Panc1 (cell line): ENCODE data around the gene FHIT. TPM values are rescaled to one million over a fixed set of nuclear protein-coding genes. Genes with fewer than 3 reads are reported as not detected.

Experiments
- ATAC-seq: fragments of 200-7000 bp; cut with Tn5 transposase; 2 replicates; pipeline ENCODE4 v1.9.1; 2020; ENCODE audit warnings: mild to moderate bottlenecking, moderate library complexity
- BruUV-seq: library from RNA; stranded (reverse); fragments of 400-500 nt; replicated peaks from 2 replicates; lab custom pipeline; 2021; lab: Mats Ljungman, UMichigan
- CTCF ChIA-PET: fragments of 300-600 bp; sonication (Branson Sonifier 250); formaldehyde crosslinking; loops from one replicate; lab custom pipeline; 2022; ENCODE audit warnings: antibody characterized with exemption; lab: Charles Lee
- POLR2A ChIA-PET: fragments of 300-600 bp; sonication (Branson Sonifier 250); formaldehyde crosslinking; loops from one replicate; lab custom pipeline; 2022; ENCODE audit warnings: antibody characterized with exemption; lab: Charles Lee
- DNase-seq: peaks from one replicate; pipeline ENCODE4 v3.0.0-alpha.2; 2010; ENCODE audit warnings: low read depth, low spot score
- H3K27ac ChIP-seq: 2 replicates; pipeline ENCODE4 v1.5.1; 2011; ENCODE audit warnings: mild to moderate bottlenecking, low read length, inconsistent platforms
- H3K27me3 ChIP-seq: fragments of 200-500 bp; sonication (Bioruptor generic); 2 replicates; pipeline ENCODE4 v1.6.0; 2014; ENCODE audit warnings: low read length, inconsistent platforms; ENCODE audit not compliant: control insufficient read depth, insufficient read depth
- H3K36me3 ChIP-seq: fragments of 200-500 bp; sonication (Bioruptor generic); 2 replicates; pipeline ENCODE4 v1.5.1; 2014; ENCODE audit warnings: inconsistent platforms, mild to moderate bottlenecking, low read length, moderate library complexity; ENCODE audit not compliant: control insufficient read depth, insufficient read depth
- H3K4me1 ChIP-seq: 2 replicates; pipeline ENCODE4 v1.5.1; 2011; ENCODE audit warnings: inconsistent platforms, mild to moderate bottlenecking, low read length, moderate library complexity; ENCODE audit not compliant: control insufficient read depth, insufficient read depth
- H3K4me3 ChIP-seq, 2 experiments: 2 replicates each; pipeline ENCODE4 v1.5.1; 2011 to 2012; ENCODE audit warnings: low read depth in 2 of 2, low read length in 2 of 2, mild to moderate bottlenecking in 2 of 2, inconsistent platforms in 1 of 2, moderate library complexity in 1 of 2
- H3K9me3 ChIP-seq: fragments of 200-500 bp; sonication (Bioruptor generic); 2 replicates; pipeline ENCODE4 v1.5.1; 2014; ENCODE audit warnings: low read depth, mild to moderate bottlenecking, inconsistent platforms, low read length, moderate library complexity; ENCODE audit not compliant: control insufficient read depth, insufficient read depth
- CTCF ChIP-seq: fragments of 450-650 bp; IDR thresholded peaks from 2 replicates; pipeline ENCODE4 v1.5.1; 2017; ENCODE audit warnings: mild to moderate bottlenecking
- POLR2AphosphoS5 ChIP-seq: IDR thresholded peaks from 2 replicates; pipeline ENCODE4 v1.6.1; 2012; ENCODE audit warnings: mild to moderate bottlenecking, low read depth, low read length, moderate library complexity
- REST ChIP-seq, 2 experiments: IDR thresholded peaks; 2 replicates each; pipeline ENCODE4 v1.6.1; 2011 to 2012; ENCODE audit warnings: low read depth in 2 of 2, control low read depth in 1 of 2, low read length in 1 of 2, mild to moderate bottlenecking in 1 of 2, moderate library complexity in 1 of 2; ENCODE audit not compliant: insufficient read depth in 1 of 2
- SIN3A ChIP-seq: IDR thresholded peaks from 2 replicates; pipeline ENCODE4 v1.6.1; 2012; ENCODE audit warnings: low read depth, mild to moderate bottlenecking, low read length, moderate library complexity, borderline replicate concordance; ENCODE audit not compliant: insufficient read depth
- TCF7L2 ChIP-seq: IDR thresholded peaks from 2 replicates; pipeline ENCODE4 v1.6.1; 2011; ENCODE audit warnings: mild to moderate bottlenecking, low read depth, low read length, inconsistent platforms
- in situ Hi-C: cut with HindIII; loops from 2 replicates; pipeline ENCODE4 v1.10.0; 2016; ENCODE audit warnings: low sequenced_read_pairs, low pct_unique_long_range_greater_than_20kb
- intact Hi-C: fragments of 100-400 bp; cut with micrococcal nuclease; formaldehyde crosslinking; loops from one replicate; pipeline ENCODE4 v1.10.0; 2022; ENCODE audit not compliant: unreplicated experiment
- total RNA-seq: library from RNA; stranded (reverse); gene quantifications from one replicate; pipeline ENCODE4 v1.2.1, GENCODE V29; 2021; ENCODE audit not compliant: unreplicated experiment

FHIT gene
- total RNA-seq, 1 experiment from 2014 or later = 2.2 TPM

- ChIA-PET CTCF (no interaction called here), POLR2A (no interaction called here)
- BruUV-seq = no TSS peak
- no peak for DNase-seq
- in situ Hi-C loops = no loop called here
- Histone ChIP-seq H3K27me3 (no peaks in the 10 kb centered on the region), H3K36me3 (no peaks in the 10 kb centered on the region), H3K4me1 (no peaks in the 10 kb centered on the region), H3K27ac (no peak overlapping the region), H3K4me3 (no peak overlapping the region), H3K9me3 (no peaks in the 10 kb centered on the region)
- intact Hi-C loops = no loop called here
- TF ChIP-seq SIN3A (no peak), TCF7L2 (no peak), POLR2AphosphoS5 (no peak), REST (IDR thresholded peaks at IDR 0.05; ENCODE audit: insufficient read depth in 1 of 2, low read depth in 2 of 2, low read length in 1 of 2) (no peak), CTCF (no peak)
- ATAC-seq = no peak
These were observed 1537.2 kb downstream of the FHIT start for GRCh38 chr3:59714066-59714465.

- no peak for DNase-seq
- ATAC-seq = no peak
- Histone ChIP-seq H3K27ac (no peak overlapping the region), H3K4me1 (no peaks in the 10 kb centered on the region), H3K36me3 (no peaks in the 10 kb centered on the region), H3K9me3 (no peaks in the 10 kb centered on the region), H3K4me3 (no peak overlapping the region), H3K27me3 (no peaks in the 10 kb centered on the region)
- no peak for TF ChIP-seq POLR2AphosphoS5
- TF ChIP-seq TCF7L2 = no peak
- no peak for TF ChIP-seq CTCF
- no peak for TF ChIP-seq SIN3A
- no peak for TF ChIP-seq REST (IDR thresholded peaks at IDR 0.05; ENCODE audit: insufficient read depth in 1 of 2, low read depth in 2 of 2, low read length in 1 of 2)
- intact Hi-C loops = no loop called here
- ChIA-PET CTCF (no interaction called here), POLR2A (no interaction called here)
- in situ Hi-C loops = no loop called here
- BruUV-seq = no TSS peak
These were observed 1540.7 kb downstream of the FHIT start for GRCh38 chr3:59710554-59710953.
